ENCODE results near the gene GLDC. TPM values are rescaled to one million over a fixed set of nuclear protein-coding genes. Genes with fewer than 3 reads are reported as not detected.

The GLDC gene
- total RNA-seq, 2 donors from 2014 or later = 8.9 to 38.8 TPM

DNA sequence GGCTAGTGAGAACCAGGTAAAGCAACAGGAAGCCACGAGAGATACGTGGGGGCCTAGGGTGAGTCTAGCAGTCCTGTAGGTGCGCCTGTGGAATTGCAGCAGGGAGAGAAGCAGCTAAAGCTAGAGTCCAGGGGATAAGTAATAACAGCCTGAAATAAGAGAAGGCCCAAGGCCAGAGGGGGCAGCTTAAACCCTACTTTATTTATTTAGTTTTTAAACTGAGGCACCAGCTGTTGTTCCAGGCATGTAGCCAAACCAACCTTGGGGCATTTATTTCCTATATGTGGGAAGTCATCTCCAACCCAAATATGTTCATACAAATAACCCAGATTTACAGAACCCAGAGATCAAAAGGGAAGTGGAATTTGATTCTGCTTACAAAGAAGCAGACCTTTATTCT lies 93.5 kb downstream of the GLDC start:
- Histone ChIP-seq H3K9ac (ENCODE audit: extremely low read depth, low read length, poor library complexity, severe bottlenecking) (no peak overlapping the region), H3K9me3 (ENCODE audit: control insufficient read depth, low read length) (no peaks in the 10 kb centered on the region), H3K27me3 (ENCODE audit: control insufficient read depth, insufficient read depth, low read length, poor library complexity, severe bottlenecking) (no peaks in the 10 kb centered on the region), H3K4me1 (ENCODE audit: control insufficient read depth, insufficient read depth, low read length) (no peaks in the 10 kb centered on the region), H3K27ac (ENCODE audit: low read depth, low read length) (no peak overlapping the region), H3K36me3 (ENCODE audit: control insufficient read depth, insufficient read depth, low read length) (no peaks in the 10 kb centered on the region), H3K4me3 (ENCODE audit: low read length) (no peak overlapping the region)
- WGBS, 2 experiments (ENCODE audit: insufficient coverage in 1 of 2, insufficient read length in 1 of 2) = 86 to 91% methylated on average over 3 of the region's 3 CpGs
- Mint-ChIP-seq H3K4me1 (no peaks in the 10 kb centered on the region), H3K9me3 (no peaks in the 10 kb centered on the region), H3K4me3 (no peak overlapping the region), H3K27me3 (ENCODE audit: insufficient read depth) (no peaks in the 10 kb centered on the region), H3K27ac (no peak overlapping the region), H3K36me3 (ENCODE audit: low read depth) (peaks cover 18% of the 10 kb centered on the region)
- TF ChIP-seq, protein P1, sequence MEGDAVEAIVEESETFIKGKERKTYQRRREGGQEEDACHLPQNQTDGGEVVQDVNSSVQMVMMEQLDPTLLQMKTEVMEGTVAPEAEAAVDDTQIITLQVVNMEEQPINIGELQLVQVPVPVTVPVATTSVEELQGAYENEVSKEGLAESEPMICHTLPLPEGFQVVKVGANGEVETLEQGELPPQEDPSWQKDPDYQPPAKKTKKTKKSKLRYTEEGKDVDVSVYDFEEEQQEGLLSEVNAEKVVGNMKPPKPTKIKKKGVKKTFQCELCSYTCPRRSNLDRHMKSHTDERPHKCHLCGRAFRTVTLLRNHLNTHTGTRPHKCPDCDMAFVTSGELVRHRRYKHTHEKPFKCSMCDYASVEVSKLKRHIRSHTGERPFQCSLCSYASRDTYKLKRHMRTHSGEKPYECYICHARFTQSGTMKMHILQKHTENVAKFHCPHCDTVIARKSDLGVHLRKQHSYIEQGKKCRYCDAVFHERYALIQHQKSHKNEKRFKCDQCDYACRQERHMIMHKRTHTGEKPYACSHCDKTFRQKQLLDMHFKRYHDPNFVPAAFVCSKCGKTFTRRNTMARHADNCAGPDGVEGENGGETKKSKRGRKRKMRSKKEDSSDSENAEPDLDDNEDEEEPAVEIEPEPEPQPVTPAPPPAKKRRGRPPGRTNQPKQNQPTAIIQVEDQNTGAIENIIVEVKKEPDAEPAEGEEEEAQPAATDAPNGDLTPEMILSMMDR (conservative IDR thresholded peaks at IDR 0.05) = peak; percentile 61
- DNase-seq = no peak

GRCh38 chr9:6551136-6551535 lies 94.4 kb downstream of the GLDC start:
- H3K27ac Mint-ChIP-seq = no peak overlapping the region
- no peaks in the 10 kb centered on the region for H3K4me1 ChIP-seq (ENCODE audit: control insufficient read depth, insufficient read depth, low read length)
- H3K4me3 ChIP-seq (ENCODE audit: low read length) = no peak overlapping the region
- no peaks in the 10 kb centered on the region for H3K9me3 ChIP-seq (ENCODE audit: control insufficient read depth, low read length)
- no peak overlapping the region for H3K27ac ChIP-seq (ENCODE audit: low read depth, low read length)
- H3K36me3 Mint-ChIP-seq (ENCODE audit: low read depth) = peaks cover 13% of the 10 kb centered on the region
- no peaks in the 10 kb centered on the region for H3K4me1 Mint-ChIP-seq
- no peaks in the 10 kb centered on the region for H3K27me3 Mint-ChIP-seq (ENCODE audit: insufficient read depth)
- H3K36me3 ChIP-seq (ENCODE audit: control insufficient read depth, insufficient read depth, low read length) = no peaks in the 10 kb centered on the region
- 85 to 97% methylated on average over 2 of the region's 2 CpGs for WGBS, 2 experiments (ENCODE audit: insufficient coverage in 1 of 2, insufficient read length in 1 of 2)
- DNase-seq = no peak
- H3K4me3 Mint-ChIP-seq = no peak overlapping the region
- H3K27me3 ChIP-seq (ENCODE audit: control insufficient read depth, insufficient read depth, low read length, poor library complexity, severe bottlenecking) = no peaks in the 10 kb centered on the region
- TF ChIP-seq, protein P1 (conservative IDR thresholded peaks at IDR 0.05) = no peak
- no peaks in the 10 kb centered on the region for H3K9me3 Mint-ChIP-seq
- no peak overlapping the region for H3K9ac ChIP-seq (ENCODE audit: extremely low read depth, low read length, poor library complexity, severe bottlenecking)

DNA sequence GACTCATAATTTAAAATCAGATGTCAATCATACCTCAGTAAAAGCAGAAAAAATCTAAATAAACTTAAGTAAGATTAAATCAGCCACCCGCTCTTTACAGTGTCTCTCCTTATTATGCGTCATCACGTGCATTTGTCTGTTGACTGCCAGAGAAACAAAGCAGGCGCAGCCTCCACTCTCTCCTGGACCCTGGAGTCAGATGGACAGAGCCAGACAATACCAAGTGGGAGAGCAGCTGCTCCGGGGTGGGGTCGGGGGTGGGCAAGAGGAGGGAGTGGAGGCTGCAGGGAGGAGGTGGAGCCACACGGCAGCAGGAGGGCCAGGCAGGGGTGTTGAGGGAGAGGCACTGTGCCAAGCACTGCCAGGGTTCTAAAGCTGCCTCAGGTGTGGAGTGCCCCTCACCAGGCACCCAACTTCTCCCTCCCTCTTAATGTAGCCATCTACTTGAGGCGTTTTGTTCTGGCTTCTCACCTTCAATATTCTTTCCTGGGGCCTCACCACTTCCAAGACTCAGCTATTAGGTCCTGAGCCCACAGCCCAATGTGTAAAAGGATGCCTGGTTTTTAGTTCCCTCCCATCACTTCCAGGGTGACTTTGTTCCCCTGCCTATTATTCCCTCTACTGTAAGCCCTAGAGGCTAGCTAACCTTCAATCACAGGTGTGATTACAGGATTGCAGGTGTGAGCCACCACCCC lies 96.3 kb downstream of the GLDC start:
- peak overlapping the region; percentile 90 for H3K27ac ChIP-seq (ENCODE audit: low read depth, low read length)
- no peak for DNase-seq
- Mint-ChIP-seq H3K27me3 (ENCODE audit: insufficient read depth) (no peaks in the 10 kb centered on the region), H3K9me3 (no peaks in the 10 kb centered on the region), H3K4me3 (no peak overlapping the region), H3K36me3 (ENCODE audit: low read depth) (peaks cover 4% of the 10 kb centered on the region), H3K4me1 (no peaks in the 10 kb centered on the region), H3K27ac (no peak overlapping the region)
- H3K9ac ChIP-seq (ENCODE audit: extremely low read depth, low read length, poor library complexity, severe bottlenecking) = no peak overlapping the region
- H3K4me1 ChIP-seq (ENCODE audit: control insufficient read depth, insufficient read depth, low read length) = no peaks in the 10 kb centered on the region
- no peak overlapping the region for H3K4me3 ChIP-seq (ENCODE audit: low read length)
- TF ChIP-seq, protein P1 (conservative IDR thresholded peaks at IDR 0.05) = no peak
- no peaks in the 10 kb centered on the region for H3K36me3 ChIP-seq (ENCODE audit: control insufficient read depth, insufficient read depth, low read length)
- no peaks in the 10 kb centered on the region for H3K27me3 ChIP-seq (ENCODE audit: control insufficient read depth, insufficient read depth, low read length, poor library complexity, severe bottlenecking)
- H3K9me3 ChIP-seq (ENCODE audit: control insufficient read depth, low read length) = no peaks in the 10 kb centered on the region
- WGBS, 2 experiments (ENCODE audit: insufficient coverage in 1 of 2, insufficient read length in 1 of 2) = 84 to 92% methylated on average over 4 to 8 of the region's 8 CpGs
